Measurements from ENCODE around the gene PCDHA12. TPM values are rescaled to one million over a fixed set of nuclear protein-coding genes. Genes with fewer than 3 reads are reported as not detected.
"Not testable (repeated sequence)": the region's sequence is repeated elsewhere in the genome, so short reads cannot be mapped to it uniquely, and the experiment has no call there.

Gene PCDHA12
- 0.23 TPM for polyA plus RNA-seq (ENCODE audit: insufficient read length)
- long read RNA-seq, donor 1 = 0 reads
- long read RNA-seq, donor 2 = 0 reads
- long read RNA-seq, donor 3 = 0 reads
- long read RNA-seq, donor 4 = 0 reads
- long read RNA-seq, donor 5 = 0 reads
- long read RNA-seq, donor 6 = 0 reads
- long read RNA-seq, donor 7 = 0 reads
- long read RNA-seq, donor 8 = 0 reads

GRCh38 chr5:140875085-140876065 is at the start of gene PCDHA12:
TSS of gene PCDHA12 (plus strand) at chr5:140875308. CDS start at chr5:140875473, 165 bp downstream.
- DNase-seq = no peak

DNA sequence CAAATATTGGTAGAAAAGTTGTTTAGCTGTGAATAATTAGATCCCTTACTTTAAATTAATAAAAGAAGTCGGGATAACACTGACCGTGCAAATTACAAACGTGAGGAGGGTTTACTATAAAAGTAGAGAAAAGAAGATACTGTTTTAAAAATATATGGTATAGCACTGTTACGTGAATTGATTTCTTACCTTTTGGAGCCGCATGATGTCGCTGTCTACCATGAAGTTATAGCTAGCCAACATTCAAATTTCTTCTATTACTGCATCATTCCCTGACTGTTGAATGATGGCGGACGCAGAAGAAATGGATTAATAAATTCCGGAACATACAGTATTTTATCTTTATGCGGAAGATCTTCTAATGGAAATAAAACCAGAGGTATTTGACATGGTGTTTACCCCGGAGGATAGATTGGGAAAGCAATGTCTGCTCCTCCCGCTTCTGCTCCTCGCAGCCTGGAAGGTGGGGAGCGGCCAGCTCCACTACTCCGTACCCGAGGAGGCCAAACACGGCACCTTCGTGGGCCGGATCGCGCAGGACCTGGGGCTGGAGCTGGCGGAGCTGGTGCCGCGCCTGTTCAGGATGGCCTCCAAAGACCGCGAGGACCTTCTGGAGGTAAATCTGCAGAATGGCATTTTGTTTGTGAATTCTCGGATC is 47.3 kb upstream of the PCDHA12 start, which contains the start of gene PCDHA6:
PCDHA6 (plus strand) TSS at position 257 of the 658 bp plus-strand sequence; CDS start at position 389, 132 bp downstream.
- DNase-seq = no peak

DNA sequence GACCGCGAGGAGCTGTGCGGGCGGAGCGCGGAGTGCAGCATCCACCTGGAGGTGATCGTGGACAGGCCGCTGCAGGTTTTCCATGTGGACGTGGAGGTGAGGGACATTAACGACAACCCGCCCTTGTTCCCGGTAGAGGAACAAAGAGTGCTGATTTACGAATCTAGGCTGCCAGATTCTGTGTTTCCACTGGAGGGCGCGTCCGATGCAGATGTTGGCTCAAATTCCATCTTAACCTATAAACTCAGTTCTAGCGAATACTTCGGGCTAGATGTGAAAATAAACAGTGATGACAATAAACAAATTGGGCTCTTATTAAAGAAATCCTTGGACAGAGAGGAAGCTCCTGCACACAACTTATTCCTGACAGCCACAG is 46.8 kb upstream of the PCDHA12 start:
- DNase-seq = no peak

DNA sequence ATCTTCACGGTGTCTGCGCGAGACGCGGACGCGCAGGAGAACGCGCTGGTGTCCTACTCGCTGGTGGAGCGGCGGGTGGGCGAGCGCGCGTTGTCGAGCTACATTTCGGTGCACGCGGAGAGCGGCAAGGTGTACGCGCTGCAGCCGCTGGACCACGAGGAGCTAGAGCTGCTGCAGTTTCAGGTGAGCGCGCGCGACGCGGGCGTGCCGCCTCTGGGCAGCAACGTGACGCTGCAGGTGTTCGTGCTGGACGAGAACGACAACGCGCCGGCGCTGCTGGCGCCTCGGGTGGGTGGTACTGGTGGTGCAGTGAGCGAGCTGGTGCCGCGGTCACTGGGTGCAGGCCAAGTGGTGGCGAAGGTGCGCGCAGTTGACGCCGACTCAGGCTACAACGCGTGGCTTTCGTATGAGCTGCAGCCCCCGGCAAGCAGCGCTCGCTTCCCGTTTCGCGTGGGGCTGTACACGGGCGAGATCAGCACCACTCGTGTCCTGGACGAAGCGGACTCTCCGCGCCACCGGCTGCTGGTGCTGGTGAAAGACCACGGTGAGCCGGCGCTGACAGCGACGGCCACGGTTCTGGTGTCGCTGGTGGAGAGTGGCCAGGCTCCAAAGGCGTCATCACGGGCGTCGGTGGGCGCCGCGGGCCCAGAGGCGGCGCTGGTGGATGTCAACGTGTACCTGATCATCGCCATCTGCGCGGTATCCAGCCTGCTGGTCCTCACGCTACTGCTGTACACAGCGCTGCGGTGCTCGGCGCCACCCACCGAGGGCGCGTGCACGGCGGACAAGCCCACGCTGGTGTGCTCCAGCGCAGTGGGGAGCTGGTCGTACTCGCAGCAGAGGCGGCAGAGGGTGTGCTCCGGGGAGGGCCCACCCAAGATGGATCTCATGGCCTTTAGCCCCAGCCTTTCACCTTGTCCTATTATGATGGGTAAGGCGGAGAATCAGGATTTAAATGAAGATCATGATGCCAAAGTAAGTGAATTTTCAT is 45.3 kb upstream of the PCDHA12 start:
- not testable (repeated sequence) for DNase-seq

GRCh38 chr5:140833993-140834392 is 41.1 kb upstream of the PCDHA12 start, which contains the start of gene PCDHA7:
TSS of gene PCDHA7 (plus strand) at chr5:140834269. CDS start at chr5:140834384, 115 bp downstream.
- DNase-seq = no peak

DNA sequence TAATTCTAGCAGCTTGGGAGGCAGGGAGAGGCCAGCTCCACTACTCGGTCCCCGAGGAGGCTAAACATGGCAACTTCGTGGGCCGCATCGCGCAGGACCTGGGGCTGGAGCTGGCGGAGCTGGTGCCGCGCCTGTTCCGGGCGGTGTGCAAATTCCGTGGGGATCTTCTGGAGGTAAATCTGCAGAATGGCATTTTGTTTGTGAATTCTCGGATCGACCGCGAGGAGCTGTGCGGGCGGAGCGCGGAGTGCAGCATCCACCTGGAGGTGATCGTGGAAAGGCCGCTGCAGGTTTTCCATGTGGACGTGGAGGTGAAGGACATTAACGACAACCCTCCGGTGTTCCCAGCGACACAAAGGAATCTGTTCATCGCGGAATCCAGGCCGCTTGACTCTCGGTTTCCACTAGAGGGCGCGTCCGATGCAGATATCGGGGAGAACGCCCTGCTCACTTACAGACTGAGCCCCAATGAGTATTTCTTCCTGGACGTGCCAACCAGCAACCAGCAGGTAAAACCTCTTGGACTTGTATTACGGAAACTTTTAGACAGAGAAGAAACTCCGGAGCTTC is 40.6 kb upstream of the PCDHA12 start:
- DNase-seq = not testable (repeated sequence)

GRCh38 chr5:140835622-140836510 is 39.2 kb upstream of the PCDHA12 start:
- DNase-seq = no peak

DNA sequence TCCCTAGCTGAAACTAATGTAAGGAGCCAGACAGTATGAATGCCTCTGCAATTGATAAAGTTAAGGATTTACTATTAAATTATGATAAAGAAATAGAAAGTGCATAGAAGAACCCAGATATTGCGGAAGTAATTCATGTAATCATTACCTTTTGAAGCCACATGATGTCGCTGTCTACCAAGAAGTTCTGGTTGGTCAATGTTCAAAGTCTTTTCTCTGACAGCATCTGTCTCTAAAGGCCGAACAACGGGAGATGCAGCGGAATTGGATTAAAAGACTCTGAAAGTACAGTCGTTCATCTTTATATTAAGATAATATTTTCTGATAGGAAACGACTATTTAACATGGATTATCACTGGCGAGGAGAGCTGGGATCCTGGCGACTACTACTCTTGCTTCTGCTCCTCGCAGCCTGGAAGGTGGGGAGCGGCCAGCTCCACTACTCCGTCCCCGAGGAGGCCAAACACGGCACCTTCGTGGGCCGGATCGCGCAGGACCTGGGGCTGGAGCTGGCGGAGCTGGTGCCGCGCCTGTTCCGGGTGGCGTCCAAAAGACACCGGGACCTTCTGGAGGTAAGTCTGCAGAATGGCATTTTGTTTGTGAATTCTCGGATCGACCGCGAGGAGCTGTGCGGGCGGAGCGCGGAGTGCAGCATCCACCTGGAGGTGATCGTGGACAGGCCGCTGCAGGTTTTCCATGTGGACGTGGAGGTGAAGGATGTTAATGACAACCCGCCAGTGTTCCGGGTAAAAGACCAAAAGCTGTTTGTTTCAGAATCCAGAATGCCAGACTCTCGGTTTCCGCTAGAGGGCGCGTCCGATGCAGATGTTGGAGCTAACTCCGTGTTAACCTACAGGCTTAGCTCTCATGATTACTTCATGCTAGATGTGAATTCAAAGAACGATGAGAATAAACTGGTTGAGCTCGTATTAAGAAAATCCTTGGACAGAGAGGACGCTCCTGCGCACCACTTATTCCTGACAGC is 33.8 kb upstream of the PCDHA12 start, which contains the start of gene PCDHA8:
PCDHA8 (plus strand) TSS at position 210 of the 985 bp plus-strand sequence; CDS start at position 345, 135 bp downstream.
- DNase-seq = no peak

GRCh38 chr5:140842798-140843733 is 32.0 kb upstream of the PCDHA12 start:
- DNase-seq = no peak

DNA sequence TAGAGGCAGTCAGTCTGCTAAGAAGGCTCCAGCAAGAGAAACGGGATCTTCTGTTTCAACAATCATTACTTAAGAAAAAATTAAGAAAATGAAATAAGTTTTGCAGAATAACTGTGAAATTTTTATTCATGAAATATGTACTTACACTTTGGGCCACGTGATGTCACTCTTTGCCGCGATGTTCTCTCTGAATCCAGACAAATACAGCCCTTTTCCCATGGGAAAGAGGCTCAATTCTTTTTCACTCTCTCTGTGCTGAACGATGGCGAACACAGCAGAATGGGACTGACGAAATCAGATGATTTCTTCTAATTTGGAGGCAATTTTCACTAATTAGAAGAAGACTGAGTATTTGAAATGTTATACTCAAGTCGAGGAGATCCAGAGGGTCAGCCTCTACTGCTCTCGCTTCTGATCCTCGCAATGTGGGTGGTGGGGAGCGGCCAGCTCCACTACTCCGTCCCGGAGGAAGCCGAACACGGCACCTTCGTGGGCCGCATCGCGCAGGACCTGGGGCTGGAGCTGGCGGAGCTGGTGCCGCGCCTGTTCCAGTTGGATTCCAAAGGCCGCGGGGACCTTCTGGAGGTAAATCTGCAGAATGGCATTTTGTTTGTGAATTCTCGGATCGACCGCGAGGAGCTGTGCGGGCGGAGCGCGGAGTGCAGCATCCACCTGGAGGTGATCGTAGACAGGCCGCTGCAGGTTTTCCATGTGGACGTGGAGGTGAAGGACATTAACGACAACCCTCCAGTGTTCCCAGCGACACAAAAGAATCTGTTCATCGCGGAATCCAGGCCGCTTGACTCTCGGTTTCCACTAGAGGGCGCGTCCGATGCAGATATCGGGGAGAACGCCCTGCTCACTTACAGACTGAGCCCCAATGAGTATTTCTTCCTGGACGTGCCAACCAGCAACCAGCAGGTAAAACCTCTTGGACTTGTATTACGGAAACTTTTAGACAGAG is 26.7 kb upstream of the PCDHA12 start, which contains the start of gene PCDHA9:
PCDHA9 (plus strand) TSS at position 244 of the 964 bp plus-strand sequence; CDS start at position 358, 114 bp downstream.
- DNase-seq = not testable (repeated sequence)

DNA sequence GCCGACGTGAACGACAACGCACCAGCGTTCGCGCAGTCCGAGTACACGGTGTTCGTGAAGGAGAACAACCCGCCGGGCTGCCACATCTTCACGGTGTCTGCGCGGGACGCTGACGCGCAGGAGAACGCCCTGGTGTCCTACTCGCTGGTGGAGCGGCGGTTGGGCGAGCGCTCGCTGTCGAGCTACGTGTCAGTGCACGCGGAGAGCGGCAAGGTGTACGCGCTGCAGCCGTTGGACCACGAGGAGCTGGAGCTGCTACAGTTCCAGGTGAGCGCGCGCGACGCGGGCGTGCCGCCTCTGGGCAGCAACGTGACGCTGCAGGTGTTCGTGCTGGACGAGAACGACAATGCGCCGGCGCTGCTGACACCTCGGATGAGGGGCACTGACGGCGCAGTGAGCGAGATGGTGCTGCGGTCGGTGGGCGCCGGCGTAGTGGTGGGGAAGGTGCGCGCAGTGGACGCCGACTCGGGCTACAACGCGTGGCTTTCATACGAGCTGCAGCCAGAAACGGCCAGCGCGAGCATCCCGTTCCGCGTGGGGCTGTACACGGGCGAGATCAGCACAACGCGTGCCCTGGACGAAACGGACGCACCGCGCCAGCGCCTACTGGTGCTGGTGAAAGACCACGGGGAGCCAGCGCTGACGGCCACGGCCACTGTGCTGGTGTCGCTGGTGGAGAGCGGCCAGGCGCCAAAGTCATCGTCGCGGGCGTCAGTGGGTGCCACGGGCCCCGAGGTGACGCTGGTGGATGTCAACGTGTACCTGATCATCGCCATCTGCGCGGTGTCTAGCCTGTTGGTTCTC is 25.1 kb upstream of the PCDHA12 start:
- not testable (repeated sequence) for DNase-seq

DNA sequence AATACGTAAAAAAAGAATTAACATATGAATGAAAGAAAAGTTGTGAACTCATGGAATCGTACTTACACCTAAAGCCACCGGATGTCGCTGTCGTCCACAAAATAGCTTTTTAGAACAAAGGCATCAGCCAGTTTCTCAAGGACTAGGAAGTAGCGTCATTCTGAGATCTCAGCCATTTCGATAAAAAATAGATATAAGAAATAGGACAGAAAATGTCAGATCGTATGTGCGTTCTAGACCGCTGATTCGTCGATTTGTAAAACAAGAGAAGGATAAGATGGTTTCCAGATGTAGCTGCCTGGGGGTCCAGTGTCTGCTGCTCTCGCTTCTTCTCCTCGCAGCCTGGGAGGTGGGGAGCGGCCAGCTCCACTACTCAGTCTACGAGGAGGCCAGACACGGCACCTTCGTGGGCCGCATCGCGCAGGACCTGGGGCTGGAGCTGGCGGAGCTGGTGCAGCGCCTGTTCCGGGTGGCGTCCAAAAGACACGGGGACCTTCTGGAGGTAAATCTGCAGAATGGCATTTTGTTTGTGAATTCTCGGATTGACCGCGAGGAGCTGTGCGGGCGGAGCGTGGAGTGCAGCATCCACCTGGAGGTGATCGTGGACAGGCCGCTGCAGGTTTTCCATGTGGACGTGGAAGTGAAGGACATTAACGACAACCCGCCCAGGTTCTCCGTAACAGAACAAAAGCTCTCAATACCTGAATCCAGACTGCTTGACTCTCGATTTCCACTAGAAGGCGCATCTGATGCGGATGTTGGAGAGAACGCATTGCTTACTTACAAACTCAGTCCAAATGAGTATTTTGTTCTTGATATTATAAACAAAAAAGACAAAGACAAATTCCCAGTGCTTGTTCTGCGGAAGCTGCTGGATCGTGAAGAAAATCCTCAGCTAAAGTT is 19.1 kb upstream of the PCDHA12 start, which contains the start of gene PCDHA10:
PCDHA10 (plus strand) TSS at position 126 of the 903 bp plus-strand sequence; CDS start at position 278, 152 bp downstream.
- no peak for DNase-seq

DNA sequence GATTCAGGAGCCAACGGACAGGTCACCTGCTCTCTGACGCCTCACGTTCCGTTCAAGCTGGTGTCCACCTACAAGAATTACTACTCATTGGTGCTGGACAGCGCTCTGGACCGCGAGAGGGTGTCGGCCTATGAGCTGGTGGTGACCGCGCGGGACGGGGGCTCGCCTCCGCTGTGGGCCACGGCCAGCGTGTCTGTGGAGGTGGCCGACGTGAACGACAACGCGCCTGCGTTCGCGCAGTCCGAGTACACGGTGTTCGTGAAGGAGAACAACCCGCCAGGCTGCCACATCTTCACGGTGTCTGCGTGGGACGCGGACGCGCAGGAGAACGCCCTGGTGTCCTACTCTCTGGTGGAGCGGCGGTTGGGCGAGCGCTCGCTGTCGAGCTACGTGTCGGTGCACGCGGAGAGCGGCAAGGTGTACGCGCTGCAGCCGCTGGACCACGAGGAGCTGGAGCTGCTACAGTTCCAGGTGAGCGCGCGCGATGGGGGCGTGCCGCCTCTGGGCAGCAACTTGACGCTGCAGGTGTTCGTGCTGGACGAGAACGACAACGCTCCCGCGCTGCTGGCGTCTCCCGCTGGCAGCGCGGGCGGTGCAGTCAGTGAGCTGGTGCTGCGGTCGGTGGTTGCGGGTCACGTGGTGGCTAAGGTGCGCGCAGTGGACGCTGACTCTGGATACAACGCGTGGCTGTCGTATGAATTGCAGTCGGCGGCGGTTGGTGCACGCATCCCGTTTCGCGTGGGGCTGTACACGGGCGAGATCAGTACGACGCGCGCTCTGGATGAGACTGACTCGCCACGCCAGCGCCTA is 17.7 kb upstream of the PCDHA12 start:
- DNase-seq = no peak

All from left kidney (tissue), 8 donors.